Measurements from ENCODE around the gene BTRC.
"Not testable (repeated sequence)": the region's sequence is repeated elsewhere in the genome, so short reads cannot be mapped to it uniquely, and the experiment has no call there.

The BTRC gene

GRCh38 chr10:101380353-101381017, 26.5 kb downstream of the BTRC start:
- peak; percentile 26 for FAIRE-seq
- no peak for DNase-seq (ENCODE audit: extremely low spot score, insufficient read length, low read depth)

- FAIRE-seq (peak; percentile 18), DNase-seq (ENCODE audit: extremely low spot score, insufficient read length, low read depth) (no peak)
Observed at GRCh38 chr10:101385866-101386658, 32.1 kb downstream of the BTRC start.

- DNase-seq (ENCODE audit: extremely low spot score, insufficient read length, low read depth) (no peak), FAIRE-seq (no peak)
Observed at GRCh38 chr10:101386659-101387259, 32.8 kb downstream of the BTRC start.

GRCh38 chr10:101388676-101389276, 34.8 kb downstream of the BTRC start:
- FAIRE-seq (no peak), DNase-seq (ENCODE audit: extremely low spot score, insufficient read length, low read depth) (no peak)

GRCh38 chr10:101389532-101389931, 35.6 kb downstream of the BTRC start:
- not testable (repeated sequence) for FAIRE-seq; DNase-seq (ENCODE audit: extremely low spot score, insufficient read length, low read depth)

GRCh38 chr10:101389986-101390531, 36.1 kb downstream of the BTRC start:
- DNase-seq (ENCODE audit: extremely low spot score, insufficient read length, low read depth), result no peak
- FAIRE-seq, result no peak

GRCh38 chr10:101393378-101393777, 39.4 kb downstream of the BTRC start:
- FAIRE-seq, result no peak
- DNase-seq (ENCODE audit: extremely low spot score, insufficient read length, low read depth), result no peak

GRCh38 chr10:101394524-101395133, 40.7 kb downstream of the BTRC start:
- FAIRE-seq, result peak; percentile 33
- no peak for DNase-seq (ENCODE audit: extremely low spot score, insufficient read length, low read depth)

- DNase-seq (ENCODE audit: extremely low spot score, insufficient read length, low read depth) (no peak), FAIRE-seq (no peak)
Observed at GRCh38 chr10:101397140-101397539, 43.2 kb downstream of the BTRC start.

GRCh38 chr10:101400585-101400984, 46.6 kb downstream of the BTRC start:
- FAIRE-seq (no peak), DNase-seq (ENCODE audit: extremely low spot score, insufficient read length, low read depth) (no peak)

- no peak for DNase-seq (ENCODE audit: extremely low spot score, insufficient read length, low read depth)
- FAIRE-seq, result no peak
Observed at GRCh38 chr10:101402711-101403110, 48.7 kb downstream of the BTRC start.

GRCh38 chr10:101403161-101403560, 49.2 kb downstream of the BTRC start:
- no peak for DNase-seq (ENCODE audit: extremely low spot score, insufficient read length, low read depth)
- no peak for FAIRE-seq

- FAIRE-seq (no peak), DNase-seq (ENCODE audit: extremely low spot score, insufficient read length, low read depth) (no peak)
Observed at GRCh38 chr10:101405001-101405400, 51.0 kb downstream of the BTRC start.

- DNase-seq (ENCODE audit: extremely low spot score, insufficient read length, low read depth), result no peak
- no peak for FAIRE-seq
Observed at GRCh38 chr10:101411598-101411997, 57.6 kb downstream of the BTRC start.

GRCh38 chr10:101414034-101414433, 60.1 kb downstream of the BTRC start:
- no peak for DNase-seq (ENCODE audit: extremely low spot score, insufficient read length, low read depth)

GRCh38 chr10:101415884-101416283, 61.9 kb downstream of the BTRC start:
- DNase-seq (ENCODE audit: extremely low spot score, insufficient read length, low read depth) (no peak), FAIRE-seq (no peak)

More at GRCh38 chr10:101414034-101414433, 60.1 kb downstream of the BTRC start:
- no peak for FAIRE-seq

- not testable (repeated sequence) for DNase-seq (ENCODE audit: extremely low spot score, insufficient read length, low read depth); FAIRE-seq
Observed at GRCh38 chr10:101421967-101422366, 68.0 kb downstream of the BTRC start.

GRCh38 chr10:101425535-101425934, 71.6 kb downstream of the BTRC start:
- FAIRE-seq (no peak), DNase-seq (ENCODE audit: extremely low spot score, insufficient read length, low read depth) (no peak)

GRCh38 chr10:101428036-101428435, 74.1 kb downstream of the BTRC start:
- no peak for FAIRE-seq

GRCh38 chr10:101429423-101429822, 75.5 kb downstream of the BTRC start:
- FAIRE-seq, result no peak
- no peak for DNase-seq (ENCODE audit: extremely low spot score, insufficient read length, low read depth)

More at GRCh38 chr10:101428036-101428435, 74.1 kb downstream of the BTRC start:
- no peak for DNase-seq (ENCODE audit: extremely low spot score, insufficient read length, low read depth)

Measured in GM18507 (cell line).